HPDE6-E6E7 (cell line): ENCODE measurements around the gene EEIG1.
A peak's percentile ranks its signal among the peaks of the same experiment; 100 is the strongest.

Source experiments
- DNase-seq: peaks from one replicate; pipeline ENCODE4 v3.0.0; 2011; ENCODE audit warnings: missing footprints; ENCODE audit errors: extremely low spot score

The EEIG1 gene

GRCh38 chr9:127959841-127960409 lies 20.9 kb downstream of the EEIG1 start:
- no peak for DNase-seq

- no peak for DNase-seq
These were observed 21.4 kb downstream of the EEIG1 start for GRCh38 chr9:127959398-127959797.

GRCh38 chr9:127958728-127959127 lies 22.1 kb downstream of the EEIG1 start:
- no peak for DNase-seq

GRCh38 chr9:127955294-127956015 lies 25.3 kb downstream of the EEIG1 start:
- peak; percentile 84 for DNase-seq

GRCh38 chr9:127954831-127955293 lies 25.9 kb downstream of the EEIG1 start:
- no peak for DNase-seq

GRCh38 chr9:127953768-127954505 lies 26.9 kb downstream of the EEIG1 start:
- DNase-seq, result no peak

- DNase-seq, result no peak
These were observed 27.6 kb downstream of the EEIG1 start for GRCh38 chr9:127953154-127953553.

GRCh38 chr9:127950513-127951289 lies 30.1 kb downstream of the EEIG1 start:
- no peak for DNase-seq

- DNase-seq, result no peak
These were observed 30.8 kb downstream of the EEIG1 start for GRCh38 chr9:127949827-127950512.

- DNase-seq, result no peak
These were observed 32.7 kb downstream of the EEIG1 start for GRCh38 chr9:127947841-127948710.

- no peak for DNase-seq
These were observed 34.1 kb downstream of the EEIG1 start for GRCh38 chr9:127946728-127947127.

GRCh38 chr9:127945942-127946341 lies 34.8 kb downstream of the EEIG1 start:
- DNase-seq, result no peak

GRCh38 chr9:127945338-127945737 lies 35.5 kb downstream of the EEIG1 start:
- no peak for DNase-seq

GRCh38 chr9:127944586-127945218 lies 36.1 kb downstream of the EEIG1 start:
- DNase-seq, result no peak

- peak; percentile 84 for DNase-seq
These were observed 37.1 kb downstream of the EEIG1 start for GRCh38 chr9:127943731-127944144.

- DNase-seq, result no peak
These were observed 37.7 kb downstream of the EEIG1 start for GRCh38 chr9:127943011-127943662.

- no peak for DNase-seq
These were observed 38.4 kb downstream of the EEIG1 start for GRCh38 chr9:127942216-127943010.

- no peak for DNase-seq
These were observed 38.9 kb downstream of the EEIG1 start for GRCh38 chr9:127941961-127942215.
